Activated CD4-positive, alpha-beta T cell treated with anti-CD3 and anti-CD28 coated beads for 36 hours (primary cell): ENCODE data around the gene C9orf43. TPM values are rescaled to one million over a fixed set of nuclear protein-coding genes. Genes with fewer than 3 reads are reported as not detected.

Experiments
- total RNA-seq, 2 experiments: library from RNA; stranded (reverse); gene quantifications; one replicate each; pipeline ENCODE4 v1.2.3, GENCODE V29; 2021

Gene C9orf43
- total RNA-seq, 2 experiments from 2014 or later, result 0.91 to 1.1 TPM

Other genes with a start within 250 kb of the C9orf43 start
- gene FKBP15, start 189.5 kb upstream of the C9orf43 start, total RNA-seq, result 10 to 100 TPM; 34.0 to 44.2 TPM
- gene SLC31A1, start 189.2 kb upstream of the C9orf43 start, total RNA-seq, result 10 to 100 TPM; 14.8 to 18.2 TPM
- gene CDC26, start 135.2 kb upstream of the C9orf43 start, total RNA-seq, result 10 to 100 TPM; 27.5 to 44.2 TPM
- 10 to 100 TPM; 51.5 to 53.1 TPM for gene PRPF4, start 135.1 kb upstream of the C9orf43 start, total RNA-seq
- under 1 TPM; 0.37 to 0.64 TPM for gene RNF183, start 107.4 kb upstream of the C9orf43 start, total RNA-seq
- gene WDR31, start 70.5 kb upstream of the C9orf43 start, total RNA-seq, result 1 to 10 TPM; 1.7 to 2.1 TPM
- gene BSPRY, start 61.2 kb upstream of the C9orf43 start, total RNA-seq, result 1 to 10 TPM; 5.7 to 6.6 TPM
- gene HDHD3, start 33.8 kb upstream of the C9orf43 start, total RNA-seq, result 10 to 100 TPM; 12.7 to 16.5 TPM
- gene ALAD, start 9.5 kb upstream of the C9orf43 start, total RNA-seq, result 10 to 100 TPM; 20.2 to 30.1 TPM
- gene POLE3, start 72 bp upstream of the C9orf43 start, total RNA-seq, result 10 to 100 TPM; 53.3 to 57.4 TPM
- gene RGS3, start 53.0 kb downstream of the C9orf43 start, total RNA-seq, result 10 to 100 TPM; 55.9 to 62.2 TPM